GM12865 (cell line): Measurements from ENCODE around the gene TBC1D10A.

Experiments
- DNase-seq: peaks from one replicate; pipeline ENCODE4 v3.0.0; 2010; ENCODE audit warnings: low read depth
- H3K4me3 ChIP-seq: 2 replicates; pipeline ENCODE4 v1.5.1; 2011; ENCODE audit warnings: mild to moderate bottlenecking, low read depth, low read length, control low read depth
- CTCF ChIP-seq: IDR thresholded peaks from 2 replicates; pipeline ENCODE4 v1.5.1; 2011; ENCODE audit warnings: low read length, control low read depth, low read depth, inconsistent platforms; ENCODE audit not compliant: insufficient read depth; ENCODE audit errors: missing control alignments

Gene TBC1D10A

GRCh38 chr22:30328466-30329049 is 1.8 kb upstream of the TBC1D10A start:
- no peak for DNase-seq
- TF ChIP-seq CTCF: no peak
- no peak overlapping the region for H3K4me3 ChIP-seq

GRCh38 chr22:30327864-30328345 is 1.2 kb upstream of the TBC1D10A start:
- no peak for TF ChIP-seq CTCF
- peak overlapping the region; percentile 94 for H3K4me3 ChIP-seq
- DNase-seq: no peak

- TF ChIP-seq CTCF: no peak
- DNase-seq: peak; percentile 57
- H3K4me3 ChIP-seq: peak overlapping the region; percentile 90
These were observed 461 bp downstream of the TBC1D10A start for GRCh38 chr22:30326255-30326705.

- no peak for TF ChIP-seq CTCF
- DNase-seq: no peak
- H3K4me3 ChIP-seq: peak overlapping the region; percentile 90
These were observed 952 bp downstream of the TBC1D10A start for GRCh38 chr22:30325724-30326254.

GRCh38 chr22:30325065-30325720 is 1.5 kb downstream of the TBC1D10A start:
- no peak for DNase-seq
- peak overlapping the region; percentile 90 for H3K4me3 ChIP-seq
- no peak for TF ChIP-seq CTCF

GRCh38 chr22:30324014-30324730 is 2.6 kb downstream of the TBC1D10A start:
- peak overlapping the region; percentile 90 for H3K4me3 ChIP-seq
- no peak for TF ChIP-seq CTCF
- DNase-seq: peak; percentile 23
